H1 (cell line): Measurements from ENCODE around the gene CUX1. TPM values are rescaled to one million over a fixed set of nuclear protein-coding genes. Genes with fewer than 3 reads are reported as not detected.

Source experiments
- GABPA ChIP-seq: IDR thresholded peaks from 2 replicates; pipeline ENCODE4 v1.6.1; 2011; ENCODE audit warnings: mild to moderate bottlenecking, low read length, moderate library complexity, borderline replicate concordance; ENCODE audit not compliant: insufficient read depth
- GTF2F1 ChIP-seq: IDR thresholded peaks from 2 replicates; pipeline ENCODE4 v1.6.1; 2012; ENCODE audit warnings: low read depth, low read length, improper control_type of control experiment, borderline replicate concordance
- HDAC2 ChIP-seq, 2 experiments: fragments of 300-600 bp in 1 of 2; sonication (generic) in 1 of 2; IDR thresholded peaks; 2 replicates each; pipeline ENCODE4 v1.6.1; 2011 to 2012; ENCODE audit warnings: low read depth in 2 of 2, low read length in 2 of 2, mild to moderate bottlenecking in 2 of 2, moderate library complexity in 2 of 2, borderline replicate concordance in 1 of 2, inconsistent platforms in 1 of 2
- NANOG ChIP-seq: IDR thresholded peaks from 2 replicates; pipeline ENCODE4 v1.6.1; 2011; ENCODE audit warnings: low read length, low read depth, mild to moderate bottlenecking, inconsistent platforms; ENCODE audit not compliant: insufficient read depth, poor library complexity, severe bottlenecking
- NRF1 ChIP-seq: IDR thresholded peaks from 2 replicates; pipeline ENCODE4 v1.6.1; 2011; ENCODE audit warnings: mild to moderate bottlenecking, low read depth, low read length, improper control_type of control experiment
- POU5F1 ChIP-seq: IDR thresholded peaks from 2 replicates; pipeline ENCODE4 v1.6.1; 2011; ENCODE audit warnings: low read depth, mild to moderate bottlenecking, low read length, moderate library complexity
- TBP ChIP-seq: IDR thresholded peaks from 2 replicates; pipeline ENCODE4 v1.6.1; 2011; ENCODE audit warnings: low read depth, low read length, improper control_type of control experiment
- TCF12 ChIP-seq: IDR thresholded peaks from 2 replicates; pipeline ENCODE4 v1.6.1; 2011; ENCODE audit warnings: low read depth, mild to moderate bottlenecking, low read length
- polyA plus RNA-seq, 7 experiments: library from polyadenylated mRNA; depleted of rRNA in 3 of 7; stranded (reverse) in 5 of 7; unstranded in 2 of 7; fragments of >200 nt in 5 of 7; fragments of 200-250 nt in 2 of 7; gene quantifications; 1 replicate in 5 of 7; 2 replicates in 1 of 7; 4 replicates in 1 of 7; pipeline versions ENCODE4 v1.2.1 to v1.2.3, GENCODE V29; 2011 to 2013; ENCODE audit warnings: missing spikeins in 2 of 7, mixed read lengths in 2 of 7
- total RNA-seq: library from RNA; stranded (reverse); fragmentation: NEBNext Ultra II Directional; extraction: Animal tissue kit (Norgen Biotek cat#: 25700); gene quantifications from 2 replicates; pipeline ENCODE4 v1.2.1, GENCODE V29; 2021

The CUX1 gene
- total and polyA plus RNA-seq, 2 of the 8 experiments (the other 6 are each of a cell fraction or from before 2014, with no cell fraction given) = 21.6 to 65.9 TPM

DNA sequence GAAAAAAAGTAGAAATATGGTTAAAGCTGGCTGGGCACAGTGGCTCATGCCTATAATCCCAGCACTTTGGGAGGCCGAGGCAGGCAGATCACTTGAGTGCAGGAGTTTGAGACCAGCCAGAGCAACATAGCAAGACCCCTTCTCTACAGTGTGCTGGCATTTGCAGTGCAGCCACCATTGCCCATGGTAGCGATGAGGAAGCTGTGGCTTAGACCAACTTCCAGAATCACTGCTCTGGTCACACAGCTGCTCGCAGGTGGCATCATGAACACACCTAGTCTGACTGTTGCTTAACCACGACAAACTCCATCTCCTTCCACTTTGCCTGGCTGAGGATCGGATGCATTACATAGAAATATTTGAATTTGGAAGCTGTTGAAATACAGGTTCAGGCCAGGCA, 137.1 kb downstream of the CUX1 start (continued):
- TF ChIP-seq TBP (no peak), GABPA (no peak), TCF12 (no peak), HDAC2 (IDR thresholded peaks at IDR 0.05; ENCODE audit: borderline replicate concordance in 1 of 2, low read depth in 2 of 2, low read length in 2 of 2) (no peak), GTF2F1 (no peak), NANOG (no peak), POU5F1 (no peak), NRF1 (no peak)
- TF ChIP-seq, all 59 proteins: peak for 0
